ELF-1 (cell line): ENCODE results near the gene HACD2.
A peak's percentile ranks its signal among the peaks of the same experiment; 100 is the strongest.
"Not testable (repeated sequence)": the region's sequence is repeated elsewhere in the genome, so short reads cannot be mapped to it uniquely, and the experiment has no call there.

ENCODE experiments used
- DNase-seq: peaks from one replicate; pipeline ENCODE4 v3.0.0-alpha.2; 2016; ENCODE audit warnings: low read depth, low spot score

The HACD2 gene

GRCh38 chr3:123611674-123612073 lies 26.8 kb upstream of the HACD2 start:
- DNase-seq = not testable (repeated sequence)

GRCh38 chr3:123611082-123611481 lies 26.2 kb upstream of the HACD2 start:
- DNase-seq = no peak

GRCh38 chr3:123610331-123610730 lies 25.5 kb upstream of the HACD2 start:
- no peak for DNase-seq

- no peak for DNase-seq
These were observed 24.2 kb upstream of the HACD2 start for GRCh38 chr3:123609063-123609462.

- no peak for DNase-seq
These were observed 23.5 kb upstream of the HACD2 start for GRCh38 chr3:123608263-123608937.

GRCh38 chr3:123606527-123606926 lies 21.7 kb upstream of the HACD2 start:
- DNase-seq = no peak

- DNase-seq = peak; percentile 65
These were observed 21.0 kb upstream of the HACD2 start for GRCh38 chr3:123605789-123606234.

GRCh38 chr3:123603153-123603552 lies 18.3 kb upstream of the HACD2 start:
- DNase-seq = not testable (repeated sequence)

- no peak for DNase-seq
These were observed 17.5 kb upstream of the HACD2 start for GRCh38 chr3:123602325-123602724.

- not testable (repeated sequence) for DNase-seq
These were observed 16.0 kb upstream of the HACD2 start for GRCh38 chr3:123600863-123601262.

GRCh38 chr3:123597561-123597960 lies 12.7 kb upstream of the HACD2 start:
- no peak for DNase-seq

GRCh38 chr3:123595396-123596180 lies 10.7 kb upstream of the HACD2 start:
- DNase-seq = no peak

- DNase-seq = no peak
These were observed 8.5 kb upstream of the HACD2 start for GRCh38 chr3:123593381-123593780.

GRCh38 chr3:123590685-123591450 lies 6.0 kb upstream of the HACD2 start:
- DNase-seq = peak; percentile 9

GRCh38 chr3:123587401-123587800 lies 2.5 kb upstream of the HACD2 start:
- DNase-seq = peak; percentile 54

GRCh38 chr3:123586968-123587367 lies 2.1 kb upstream of the HACD2 start:
- peak; percentile 73 for DNase-seq

- DNase-seq = peak; percentile 88
These were observed 1.3 kb upstream of the HACD2 start for GRCh38 chr3:123586131-123586530.

GRCh38 chr3:123584284-123584987 lies 417 bp downstream of the HACD2 start:
- DNase-seq = no peak

- no peak for DNase-seq
These were observed 1.3 kb downstream of the HACD2 start for GRCh38 chr3:123583561-123583960.

- no peak for DNase-seq
These were observed 2.5 kb downstream of the HACD2 start for GRCh38 chr3:123582315-123582714.

GRCh38 chr3:123576122-123576521 lies 8.7 kb downstream of the HACD2 start:
- no peak for DNase-seq

GRCh38 chr3:123571973-123572365 lies 12.9 kb downstream of the HACD2 start:
- no peak for DNase-seq
